ENCODE measurements around the gene LCNL1. TPM values are rescaled to one million over a fixed set of nuclear protein-coding genes. Genes with fewer than 3 reads are reported as not detected.

LCNL1 gene
- total RNA-seq, 3 donors from 2014 or later = 0.16 to 0.29 TPM; not detected in 1

DNA sequence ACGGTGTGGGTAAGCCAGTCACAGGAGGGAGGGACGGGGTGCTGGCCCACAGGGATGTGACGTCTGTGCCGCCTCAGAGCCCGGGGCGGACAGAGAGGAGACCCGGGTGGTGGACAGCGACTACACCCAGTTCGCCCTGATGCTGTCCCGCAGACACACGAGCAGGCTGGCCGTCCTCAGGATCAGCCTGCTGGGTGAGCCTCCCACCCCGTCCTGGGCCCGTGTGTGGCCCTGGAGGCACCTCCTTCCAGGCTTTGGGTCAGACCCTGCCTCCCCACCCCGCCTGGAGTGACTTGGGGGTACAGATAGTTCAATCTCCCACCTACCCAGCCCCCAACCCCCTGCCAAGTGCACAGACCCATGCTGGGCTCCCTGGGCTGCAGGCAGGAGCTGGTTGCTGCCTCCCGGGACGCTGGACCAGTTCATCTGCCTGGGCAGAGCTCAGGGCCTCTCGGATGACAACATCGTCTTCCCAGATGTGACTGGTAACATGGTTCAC lies 29.0 kb upstream of the LCNL1 start:
- intact Hi-C loops (cut with DNase I; ENCODE audit: low total_unique reads) = no loop called here
- H3K4me3 ChIP-seq = no peak overlapping the region
- no peaks in the 10 kb centered on the region for H3K9me3 ChIP-seq
- no peak for TF ChIP-seq POLR2A (IDR thresholded peaks at IDR 0.05)
- TF ChIP-seq, protein P1, sequence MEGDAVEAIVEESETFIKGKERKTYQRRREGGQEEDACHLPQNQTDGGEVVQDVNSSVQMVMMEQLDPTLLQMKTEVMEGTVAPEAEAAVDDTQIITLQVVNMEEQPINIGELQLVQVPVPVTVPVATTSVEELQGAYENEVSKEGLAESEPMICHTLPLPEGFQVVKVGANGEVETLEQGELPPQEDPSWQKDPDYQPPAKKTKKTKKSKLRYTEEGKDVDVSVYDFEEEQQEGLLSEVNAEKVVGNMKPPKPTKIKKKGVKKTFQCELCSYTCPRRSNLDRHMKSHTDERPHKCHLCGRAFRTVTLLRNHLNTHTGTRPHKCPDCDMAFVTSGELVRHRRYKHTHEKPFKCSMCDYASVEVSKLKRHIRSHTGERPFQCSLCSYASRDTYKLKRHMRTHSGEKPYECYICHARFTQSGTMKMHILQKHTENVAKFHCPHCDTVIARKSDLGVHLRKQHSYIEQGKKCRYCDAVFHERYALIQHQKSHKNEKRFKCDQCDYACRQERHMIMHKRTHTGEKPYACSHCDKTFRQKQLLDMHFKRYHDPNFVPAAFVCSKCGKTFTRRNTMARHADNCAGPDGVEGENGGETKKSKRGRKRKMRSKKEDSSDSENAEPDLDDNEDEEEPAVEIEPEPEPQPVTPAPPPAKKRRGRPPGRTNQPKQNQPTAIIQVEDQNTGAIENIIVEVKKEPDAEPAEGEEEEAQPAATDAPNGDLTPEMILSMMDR (IDR thresholded peaks at IDR 0.05) = no peak
- no peak for TF ChIP-seq POLR2AphosphoS5 (IDR thresholded peaks at IDR 0.05)
- H3K27me3 ChIP-seq = no peaks in the 10 kb centered on the region
- H3K36me3 ChIP-seq = no peaks in the 10 kb centered on the region
- H3K4me1 ChIP-seq = peaks cover 0 to 7% of the 10 kb centered on the region in 2 donors
- no peak overlapping the region for H3K27ac ChIP-seq
- DNase-seq (ENCODE audit: low spot score in 2 of 2) = no peak

DNA sequence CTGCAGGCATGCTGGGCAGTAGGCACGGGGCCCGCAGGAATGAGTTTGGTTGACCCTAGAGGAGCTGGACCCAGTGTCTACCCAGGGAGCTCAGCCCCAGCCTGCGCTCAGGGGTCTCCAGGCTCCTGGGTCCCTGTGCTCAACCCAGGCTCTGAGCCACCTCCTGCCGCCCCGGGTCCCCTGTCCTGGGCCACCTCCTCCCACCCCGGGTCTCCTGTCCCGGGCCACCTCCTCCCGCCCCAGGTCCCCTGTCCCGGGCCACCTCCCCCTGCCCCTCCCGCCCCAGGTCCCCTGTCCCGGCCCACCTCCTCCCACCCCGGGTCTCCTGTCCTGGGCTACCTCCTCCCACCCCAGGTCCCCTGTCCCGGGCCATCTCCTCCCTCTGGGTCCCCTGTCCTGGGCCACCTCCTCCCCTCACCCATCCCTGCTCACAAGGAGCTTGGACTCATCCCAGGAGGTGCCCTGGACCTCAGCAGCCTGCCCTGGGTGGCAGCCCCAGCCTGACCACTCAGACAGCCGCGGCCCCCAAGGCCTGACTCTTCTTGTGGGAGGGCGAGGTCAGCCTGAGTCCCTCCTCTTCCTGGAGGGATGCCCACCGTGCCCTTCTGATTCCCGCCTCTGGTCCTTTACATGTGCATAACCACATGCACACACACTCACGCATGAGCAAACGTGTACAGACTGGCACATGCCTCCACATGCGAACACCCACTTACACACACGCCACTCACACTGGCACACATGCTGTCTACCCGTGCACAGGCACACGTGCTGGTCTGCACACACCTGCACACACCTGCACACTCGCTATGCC lies 28.3 kb upstream of the LCNL1 start:
- no peaks in the 10 kb centered on the region for H3K27me3 ChIP-seq
- TF ChIP-seq, protein P1 (IDR thresholded peaks at IDR 0.05) = no peak
- no peak for TF ChIP-seq POLR2AphosphoS5 (IDR thresholded peaks at IDR 0.05)
- no peak for TF ChIP-seq POLR2A (IDR thresholded peaks at IDR 0.05)
- peaks cover 0 to 1% of the 10 kb centered on the region in 2 donors for H3K4me1 ChIP-seq
- intact Hi-C loops (cut with DNase I; ENCODE audit: low total_unique reads) = no loop called here
- H3K36me3 ChIP-seq = no peaks in the 10 kb centered on the region
- H3K4me3 ChIP-seq = no peak overlapping the region
- DNase-seq (ENCODE audit: low spot score in 2 of 2) = no peak
- H3K9me3 ChIP-seq = no peaks in the 10 kb centered on the region
- no peak overlapping the region for H3K27ac ChIP-seq

DNA sequence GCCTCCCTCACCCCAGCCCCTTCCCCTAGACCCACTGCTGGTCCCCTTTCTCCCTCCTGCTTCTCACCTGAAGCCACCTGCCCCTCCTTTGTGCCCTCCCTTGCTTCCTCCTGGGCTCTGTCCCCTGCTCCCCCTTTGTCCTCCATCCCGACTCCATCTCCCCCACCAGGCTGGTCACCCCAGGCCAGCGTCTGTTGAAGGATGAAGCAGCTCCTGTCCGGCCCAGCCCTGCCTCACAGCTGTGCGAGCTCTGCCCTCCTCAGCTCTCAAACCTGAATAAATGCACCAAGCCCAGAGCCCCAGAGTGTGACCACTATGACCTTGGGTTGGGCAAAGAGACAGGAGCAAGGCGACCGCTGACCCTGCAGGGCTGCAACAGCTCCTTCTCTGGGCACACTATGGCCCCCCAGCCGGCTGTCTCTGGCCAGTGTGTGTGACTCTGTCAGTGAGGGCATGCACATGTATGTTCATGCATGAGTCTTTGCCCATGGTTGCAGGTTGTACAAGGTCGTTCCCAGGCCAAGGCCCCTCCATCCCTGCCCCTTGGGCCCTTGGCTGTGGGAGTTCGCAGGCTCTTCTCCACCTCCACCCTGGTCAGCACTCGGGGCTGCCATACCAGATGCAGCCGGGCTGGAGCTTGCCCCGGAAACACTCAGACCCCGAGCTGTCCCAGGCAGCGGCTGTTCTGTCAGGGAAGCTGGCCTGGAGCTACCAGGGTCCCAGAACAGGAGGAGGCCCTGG lies 27.4 kb upstream of the LCNL1 start:
- no peak overlapping the region for H3K4me3 ChIP-seq
- DNase-seq (ENCODE audit: low spot score in 2 of 2) = no peak
- no peaks in the 10 kb centered on the region for H3K27me3 ChIP-seq
- H3K36me3 ChIP-seq = no peaks in the 10 kb centered on the region
- intact Hi-C loops (cut with DNase I; ENCODE audit: low total_unique reads) = no loop called here
- no peak overlapping the region for H3K27ac ChIP-seq
- TF ChIP-seq POLR2AphosphoS5 (IDR thresholded peaks at IDR 0.05) = no peak
- TF ChIP-seq, protein P1 (IDR thresholded peaks at IDR 0.05) = no peak
- TF ChIP-seq POLR2A (IDR thresholded peaks at IDR 0.05) = no peak
- no peaks in the 10 kb centered on the region for H3K9me3 ChIP-seq
- H3K4me1 ChIP-seq = no peaks in the 10 kb centered on the region

DNA sequence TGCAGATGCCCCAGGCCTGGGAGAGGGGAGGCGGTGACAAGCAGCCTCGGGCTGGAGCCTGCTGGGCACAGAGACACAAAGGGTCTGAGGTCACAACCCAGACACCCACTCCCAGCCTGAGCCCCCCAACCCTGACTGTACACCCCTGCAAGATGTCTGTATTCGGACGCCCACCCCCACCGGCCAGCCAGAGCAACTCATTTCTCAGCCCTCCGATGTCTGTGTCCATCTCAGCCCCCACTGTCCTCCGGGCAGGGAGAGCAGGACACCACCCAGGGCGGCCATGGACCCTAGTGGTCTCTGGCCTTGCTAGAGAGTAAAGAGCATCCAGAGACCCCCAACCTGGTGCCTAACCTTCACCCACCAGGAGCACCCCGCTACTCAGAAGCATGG lies 26.9 kb upstream of the LCNL1 start:
- no peaks in the 10 kb centered on the region for H3K36me3 ChIP-seq
- H3K27me3 ChIP-seq = no peaks in the 10 kb centered on the region
- no peak for DNase-seq (ENCODE audit: low spot score in 2 of 2)
- H3K9me3 ChIP-seq = no peaks in the 10 kb centered on the region
- H3K4me1 ChIP-seq = no peaks in the 10 kb centered on the region
- H3K27ac ChIP-seq = no peak overlapping the region
- intact Hi-C loops (cut with DNase I; ENCODE audit: low total_unique reads) = no loop called here
- H3K4me3 ChIP-seq = no peak overlapping the region
- TF ChIP-seq POLR2AphosphoS5 (IDR thresholded peaks at IDR 0.05) (no peak), POLR2A (IDR thresholded peaks at IDR 0.05) (no peak)
- TF ChIP-seq, protein P1 (IDR thresholded peaks at IDR 0.05) = no peak

DNA sequence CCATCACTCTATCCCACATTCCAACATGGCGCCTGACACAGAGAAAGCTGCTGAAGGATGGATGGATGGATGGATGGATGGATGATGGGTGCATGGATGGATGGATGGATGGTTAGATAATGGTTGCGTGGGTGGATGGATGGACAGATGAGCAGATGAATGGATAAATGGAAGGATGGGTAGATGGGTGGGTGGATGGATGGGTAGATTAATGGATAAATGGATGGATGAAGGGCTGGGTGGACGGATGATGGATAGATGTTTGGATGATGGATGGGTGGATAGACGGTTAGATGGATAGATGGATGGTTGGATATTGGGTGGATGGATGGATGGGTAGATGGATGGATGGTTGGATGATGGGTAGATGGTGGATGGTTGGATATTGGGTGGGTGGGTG lies 26.2 kb upstream of the LCNL1 start:
- Histone ChIP-seq H3K27me3 (no peaks in the 10 kb centered on the region), H3K9me3 (no peaks in the 10 kb centered on the region), H3K27ac (no peak overlapping the region), H3K4me1 (no peaks in the 10 kb centered on the region), H3K4me3 (no peak overlapping the region), H3K36me3 (no peaks in the 10 kb centered on the region)
- intact Hi-C loops (cut with DNase I; ENCODE audit: low total_unique reads) = no loop called here
- DNase-seq (ENCODE audit: low spot score in 2 of 2) = no peak
- TF ChIP-seq, protein P1 (IDR thresholded peaks at IDR 0.05) = no peak
- no peak for TF ChIP-seq POLR2AphosphoS5 (IDR thresholded peaks at IDR 0.05)
- TF ChIP-seq POLR2A (IDR thresholded peaks at IDR 0.05) = no peak
